NCI-H226 (cell line): Measurements from ENCODE around the gene PAPPA2.
"Not testable (repeated sequence)": the region's sequence is repeated elsewhere in the genome, so short reads cannot be mapped to it uniquely, and the experiment has no call there.

Experiments
- DNase-seq: peaks from one replicate; pipeline ENCODE4 v3.0.0-alpha.2; 2015

PAPPA2 gene

GRCh38 chr1:176462674-176463378, at the start of gene PAPPA2:
Gene PAPPA2, plus strand, starts transcription at chr1:176463175. Its CDS starts 93,148 bp downstream, at chr1:176556323.
- no peak for DNase-seq

- no peak for DNase-seq
Measured at GRCh38 chr1:176416777-176417176, 46.2 kb upstream of the PAPPA2 start.

- DNase-seq, result not testable (repeated sequence)
Measured at GRCh38 chr1:176419608-176420007, 43.4 kb upstream of the PAPPA2 start.

- no peak for DNase-seq
Measured at GRCh38 chr1:176434234-176434633, 28.7 kb upstream of the PAPPA2 start.

- no peak for DNase-seq
Measured at GRCh38 chr1:176436251-176436650, 26.7 kb upstream of the PAPPA2 start.

- no peak for DNase-seq
Measured at GRCh38 chr1:176440176-176440575, 22.8 kb upstream of the PAPPA2 start.

GRCh38 chr1:176444286-176444685, 18.7 kb upstream of the PAPPA2 start:
- DNase-seq, result no peak

- no peak for DNase-seq
Measured at GRCh38 chr1:176445402-176445801, 17.6 kb upstream of the PAPPA2 start.

GRCh38 chr1:176448340-176448739, 14.6 kb upstream of the PAPPA2 start:
- no peak for DNase-seq

GRCh38 chr1:176450526-176450925, 12.4 kb upstream of the PAPPA2 start:
- DNase-seq, result no peak

GRCh38 chr1:176451741-176452140, 11.2 kb upstream of the PAPPA2 start:
- not testable (repeated sequence) for DNase-seq

- DNase-seq, result no peak
Measured at GRCh38 chr1:176456795-176457194, 6.2 kb upstream of the PAPPA2 start.

- no peak for DNase-seq
Measured at GRCh38 chr1:176460544-176461336, 2.2 kb upstream of the PAPPA2 start.

GRCh38 chr1:176461576-176461975, 1.4 kb upstream of the PAPPA2 start:
- no peak for DNase-seq

GRCh38 chr1:176466514-176466913, 3.5 kb downstream of the PAPPA2 start:
- DNase-seq, result no peak

GRCh38 chr1:176469450-176470010, 6.6 kb downstream of the PAPPA2 start:
- DNase-seq, result no peak

GRCh38 chr1:176471338-176472121, 8.6 kb downstream of the PAPPA2 start:
- no peak for DNase-seq

- no peak for DNase-seq
Measured at GRCh38 chr1:176479971-176480370, 17.0 kb downstream of the PAPPA2 start.

GRCh38 chr1:176480750-176481149, 17.8 kb downstream of the PAPPA2 start:
- no peak for DNase-seq

GRCh38 chr1:176485083-176485482, 22.1 kb downstream of the PAPPA2 start:
- DNase-seq, result no peak

GRCh38 chr1:176494436-176494835, 31.5 kb downstream of the PAPPA2 start:
- DNase-seq, result no peak

GRCh38 chr1:176499671-176500070, 36.7 kb downstream of the PAPPA2 start:
- no peak for DNase-seq

GRCh38 chr1:176501599-176501998, 38.6 kb downstream of the PAPPA2 start:
- DNase-seq, result no peak
